MM.1S (cell line): ENCODE data around the gene ACTN3.

ENCODE experiments used
- DNase-seq: peaks from one replicate; pipeline ENCODE4 v3.0.0-alpha.2; 2015
- H2AFZ ChIP-seq: fragments of 300-600 bp; sonication (generic); 2 replicates; pipeline ENCODE4 v1.6.0; 2016; ENCODE audit warnings: antibody characterized with exemption, low read length
- H3F3A ChIP-seq: fragments of 300-600 bp; sonication (generic); 2 replicates; pipeline ENCODE4 v1.6.1; 2016; ENCODE audit warnings: mild to moderate bottlenecking, antibody characterized with exemption, low read length, moderate library complexity, mixed read lengths; ENCODE audit not compliant: insufficient read depth
- H3K27ac ChIP-seq: fragments of 300-600 bp; sonication (generic); 2 replicates; pipeline ENCODE4 v1.5.1; 2016; ENCODE audit warnings: mild to moderate bottlenecking, low read length
- H3K27me3 ChIP-seq: fragments of 300-600 bp; sonication (generic); replicated peaks from 2 replicates; pipeline ENCODE4 v1.6.0; 2016; ENCODE audit warnings: low read length; ENCODE audit not compliant: insufficient read depth
- H3K36me3 ChIP-seq: fragments of 300-600 bp; sonication (generic); replicated peaks from 2 replicates; pipeline ENCODE4 v1.6.1; 2016; ENCODE audit warnings: mild to moderate bottlenecking, low read length, mixed read lengths; ENCODE audit not compliant: insufficient read depth
- H3K4me1 ChIP-seq: fragments of 300-600 bp; sonication (generic); 2 replicates; pipeline ENCODE4 v1.6.1; 2016; ENCODE audit warnings: low read length, mixed read lengths
- H3K4me2 ChIP-seq: fragments of 300-600 bp; sonication (generic); 2 replicates; pipeline ENCODE4 v1.6.0; 2016; ENCODE audit warnings: low read depth, low read length
- H3K4me3 ChIP-seq: fragments of 300-600 bp; sonication (generic); 2 replicates; pipeline ENCODE4 v1.5.1; 2016; ENCODE audit warnings: low read length, mixed read lengths
- H3K79me2 ChIP-seq: fragments of 300-600 bp; sonication (generic); 2 replicates; pipeline ENCODE4 v1.6.1; 2016; ENCODE audit warnings: mixed run types, low read length, mixed read lengths
- H3K9ac ChIP-seq: fragments of 300-600 bp; sonication (generic); 2 replicates; pipeline ENCODE4 v1.6.1; 2016; ENCODE audit warnings: low read length, mixed read lengths
- H3K9me2 ChIP-seq: fragments of 300-600 bp; sonication (generic); replicated peaks from 2 replicates; pipeline ENCODE4 v1.6.1; 2016; ENCODE audit warnings: mild to moderate bottlenecking, low read length, mixed read lengths; ENCODE audit not compliant: insufficient read depth
- H3K9me3 ChIP-seq: fragments of 300-600 bp; sonication (generic); replicated peaks from 2 replicates; pipeline ENCODE4 v1.6.1; 2016; ENCODE audit warnings: mild to moderate bottlenecking, low read length, mixed read lengths; ENCODE audit not compliant: insufficient read depth
- H4K20me1 ChIP-seq: fragments of 300-600 bp; sonication (generic); 2 replicates; pipeline ENCODE4 v1.6.1; 2016; ENCODE audit warnings: mild to moderate bottlenecking, low read length, moderate library complexity, mixed read lengths; ENCODE audit not compliant: insufficient read depth
- CTCF ChIP-seq: fragments of 300-600 bp; sonication (generic); IDR thresholded peaks from 2 replicates; pipeline ENCODE4 v1.5.1; 2016; ENCODE audit warnings: antibody characterized with exemption, low read length, mixed read lengths
- EZH2 ChIP-seq: fragments of 300-600 bp; sonication (generic); optimal IDR thresholded peaks from 2 replicates; pipeline ENCODE3; 2017; ENCODE audit warnings: low read depth, mild to moderate bottlenecking, antibody characterized with exemption, low read length, mixed read lengths
- EZH2phosphoT487 ChIP-seq: fragments of 300-600 bp; sonication (generic); IDR thresholded peaks from 2 replicates; pipeline ENCODE4 v1.6.1; 2018; ENCODE audit warnings: antibody characterized with exemption, low read length

Gene ACTN3

DNA sequence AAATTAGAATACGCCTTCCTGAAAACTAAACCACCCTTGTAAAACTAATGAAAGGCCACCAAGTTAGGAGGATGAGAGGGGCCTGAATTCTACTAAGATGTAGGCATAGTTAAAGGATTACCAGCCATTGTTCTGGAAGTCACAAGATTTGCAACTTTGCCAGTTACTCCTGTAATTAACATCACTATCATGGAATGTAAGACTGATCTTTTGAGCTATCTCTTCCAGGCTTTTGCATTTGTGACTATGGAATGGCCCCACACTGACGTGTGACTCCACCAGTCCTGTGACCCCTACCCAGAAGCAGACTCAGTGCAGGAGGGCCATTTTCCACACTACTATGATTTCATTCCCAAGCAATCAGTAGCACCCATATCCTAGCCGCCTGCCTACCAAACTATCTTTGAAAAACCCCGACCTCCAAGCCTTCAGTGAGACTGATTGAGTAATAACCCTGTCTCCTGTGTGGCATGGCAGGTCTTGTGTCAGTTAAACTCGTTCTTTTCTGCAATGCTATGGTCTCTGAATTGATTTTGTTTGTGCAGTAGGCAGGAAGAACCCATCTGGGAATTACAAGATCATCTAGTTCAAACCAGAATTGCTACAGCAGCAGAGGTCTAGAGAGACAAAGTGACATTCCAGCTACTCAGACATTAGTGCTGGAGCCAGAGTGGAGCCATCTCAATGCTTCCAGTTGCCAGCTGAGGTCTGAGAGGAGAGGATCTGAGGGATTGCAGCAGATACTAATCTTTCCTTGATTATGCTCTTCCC lies 23.6 kb downstream of the ACTN3 start:
- Histone ChIP-seq H3K4me2 (no peak overlapping the region), H3K27ac (no peak overlapping the region), H3K9me2 (no peaks in the 10 kb centered on the region), H3K79me2 (no peaks in the 10 kb centered on the region), H3F3A (no peaks in the 10 kb centered on the region), H2AFZ (no peak overlapping the region), H3K36me3 (no peaks in the 10 kb centered on the region), H3K9ac (no peak overlapping the region), H3K27me3 (peaks cover 42% of the 10 kb centered on the region), H3K4me1 (no peaks in the 10 kb centered on the region), H4K20me1 (no peaks in the 10 kb centered on the region), H3K9me3 (no peaks in the 10 kb centered on the region), H3K4me3 (no peak overlapping the region)
- DNase-seq = no peak
- TF ChIP-seq EZH2 (no peak), CTCF (no peak), EZH2phosphoT487 (no peak)

DNA sequence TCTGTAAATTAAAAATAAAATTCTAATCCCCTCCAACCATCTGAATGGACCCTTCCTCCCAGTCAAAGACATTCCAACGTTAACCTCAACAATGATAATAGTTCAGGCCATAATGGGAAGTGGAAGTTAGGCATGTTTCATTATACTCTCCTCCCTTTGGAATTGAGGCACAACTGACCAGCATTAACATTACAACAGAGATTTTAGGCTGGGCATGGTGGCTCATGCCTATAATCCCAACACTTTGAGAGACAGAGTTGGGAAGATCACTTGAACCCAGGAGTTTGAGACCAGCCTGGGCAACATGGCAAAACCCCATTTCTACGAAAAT lies 24.1 kb downstream of the ACTN3 start:
- DNase-seq = no peak
- H3K9me2 ChIP-seq = no peaks in the 10 kb centered on the region
- H3K79me2 ChIP-seq = no peaks in the 10 kb centered on the region
- H4K20me1 ChIP-seq = no peaks in the 10 kb centered on the region
- H3K27ac ChIP-seq = no peak overlapping the region
- H3K27me3 ChIP-seq = peaks cover 42% of the 10 kb centered on the region
- no peak overlapping the region for H2AFZ ChIP-seq
- no peak overlapping the region for H3K4me3 ChIP-seq
- no peak overlapping the region for H3K9ac ChIP-seq
- no peak overlapping the region for H3K4me2 ChIP-seq
- H3F3A ChIP-seq = no peaks in the 10 kb centered on the region
- H3K4me1 ChIP-seq = no peaks in the 10 kb centered on the region
- H3K36me3 ChIP-seq = no peaks in the 10 kb centered on the region
- TF ChIP-seq EZH2phosphoT487 (no peak), EZH2 (no peak), CTCF (no peak)
- H3K9me3 ChIP-seq = no peaks in the 10 kb centered on the region

DNA sequence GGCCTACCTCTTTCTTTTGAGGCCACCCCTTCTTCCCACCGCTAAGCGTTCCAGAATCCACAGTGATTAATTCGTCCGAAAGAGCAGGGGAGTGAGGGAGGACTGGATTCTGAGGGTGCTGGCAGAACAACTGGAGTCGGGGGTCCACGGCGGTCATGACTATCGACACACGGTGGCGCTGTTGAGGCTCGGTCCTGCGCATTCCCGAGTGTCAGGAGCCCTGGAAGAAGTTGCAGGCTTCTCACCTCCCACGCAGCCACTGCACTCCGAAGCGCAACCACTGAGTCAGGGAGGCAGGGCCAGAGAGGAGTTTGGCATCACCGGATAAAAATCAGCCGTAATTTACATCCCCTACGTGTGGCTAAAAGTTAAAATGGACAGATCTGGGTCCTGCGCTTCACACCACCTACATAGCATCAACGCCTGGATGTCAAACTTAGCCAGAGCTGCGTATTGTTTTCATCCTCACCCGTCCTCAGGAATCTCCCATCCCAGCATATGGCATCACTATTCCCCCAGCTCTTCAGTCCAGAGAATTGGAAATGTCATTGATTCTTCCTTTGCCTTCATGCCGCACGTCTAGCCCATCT lies 32.4 kb downstream of the ACTN3 start:
- no peaks in the 10 kb centered on the region for H4K20me1 ChIP-seq
- H3K27ac ChIP-seq = no peak overlapping the region
- no peaks in the 10 kb centered on the region for H3K9me2 ChIP-seq
- no peaks in the 10 kb centered on the region for H3K79me2 ChIP-seq
- peak; percentile 38 for DNase-seq
- no peak overlapping the region for H3K4me3 ChIP-seq
- TF ChIP-seq CTCF = peak; percentile 79
- no peak for TF ChIP-seq EZH2phosphoT487
- no peaks in the 10 kb centered on the region for H3K36me3 ChIP-seq
- no peak overlapping the region for H2AFZ ChIP-seq
- H3K4me2 ChIP-seq = peak overlapping the region; percentile 35; the same call in 1 of the 2 replicates
- H3K9me3 ChIP-seq = no peaks in the 10 kb centered on the region
- H3K4me1 ChIP-seq = no peaks in the 10 kb centered on the region
- no peak overlapping the region for H3K9ac ChIP-seq
- no peaks in the 10 kb centered on the region for H3F3A ChIP-seq
- H3K27me3 ChIP-seq = peaks cover 21% of the 10 kb centered on the region; the same call in 1 of the 2 replicates
